H9 (cell line): ENCODE data around the gene SQSTM1. TPM values are rescaled to one million over a fixed set of nuclear protein-coding genes. Genes with fewer than 3 reads are reported as not detected.

Experiments used
- DNase-seq: peaks from one replicate; pipeline ENCODE4 v3.0.0-alpha.2; 2017
- H2AFZ ChIP-seq: one replicate; pipeline ENCODE4 v1.6.1; 2013; ENCODE audit warnings: mild to moderate bottlenecking, low read length, control low read depth, moderate library complexity
- H2AK5ac ChIP-seq: 2 replicates; pipeline ENCODE4 v1.6.1; 2013; ENCODE audit warnings: low read length, control low read depth, mixed read lengths; ENCODE audit not compliant: insufficient read length
- H2BK120ac ChIP-seq: one replicate; pipeline ENCODE4 v1.6.1; 2013; ENCODE audit warnings: low read depth, mild to moderate bottlenecking, low read length, control low read depth, inconsistent platforms; ENCODE audit not compliant: poor library complexity, severe bottlenecking
- H2BK12ac ChIP-seq: 2 replicates; pipeline ENCODE4 v1.6.1; 2013; ENCODE audit warnings: low read length, control low read depth, mixed read lengths, low read depth; ENCODE audit not compliant: insufficient read length
- H2BK15ac ChIP-seq: 2 replicates; pipeline ENCODE4 v1.6.1; 2013; ENCODE audit warnings: low read depth, low read length, control low read depth
- H2BK20ac ChIP-seq: one replicate; pipeline ENCODE4 v1.6.1; 2013; ENCODE audit warnings: low read depth, mild to moderate bottlenecking, low read length, control low read depth, inconsistent platforms; ENCODE audit not compliant: poor library complexity, severe bottlenecking
- H2BK5ac ChIP-seq: 2 replicates; pipeline ENCODE4 v1.6.1; 2013; ENCODE audit warnings: low read length, control low read depth, mixed read lengths; ENCODE audit not compliant: insufficient read length
- H3K14ac ChIP-seq: 2 replicates; pipeline ENCODE4 v1.6.1; 2013; ENCODE audit warnings: low read length, control low read depth; ENCODE audit not compliant: insufficient read depth
- H3K18ac ChIP-seq: 2 replicates; pipeline ENCODE4 v1.6.1; 2013; ENCODE audit warnings: low read depth, mild to moderate bottlenecking, mixed read lengths, low read length, control low read depth; ENCODE audit not compliant: insufficient read length
- H3K23ac ChIP-seq: 2 replicates; pipeline ENCODE4 v1.6.1; 2013; ENCODE audit warnings: low read length, control low read depth, mixed read lengths, low read depth; ENCODE audit not compliant: insufficient read length
- H3K23me2 ChIP-seq: 2 replicates; pipeline ENCODE4 v1.6.1; 2013; ENCODE audit warnings: low read depth, mild to moderate bottlenecking, mixed read lengths, low read length, control low read depth; ENCODE audit not compliant: insufficient read length, poor library complexity, severe bottlenecking
- H3K27ac ChIP-seq: 2 replicates; pipeline ENCODE4 v1.5.1; 2013; ENCODE audit warnings: low read length, control low read depth, mixed read lengths, low read depth; ENCODE audit not compliant: insufficient read length
- H3K27me3 ChIP-seq: 2 replicates; pipeline ENCODE4 v1.6.1; 2013; ENCODE audit warnings: low read length, control low read depth, inconsistent platforms; ENCODE audit not compliant: insufficient read depth
- H3K4ac ChIP-seq: 2 replicates; pipeline ENCODE4 v1.6.1; 2013; ENCODE audit warnings: low read depth, mild to moderate bottlenecking, control low read depth, inconsistent platforms, low read length, moderate library complexity
- H3K4me1 ChIP-seq: 2 replicates; pipeline ENCODE4 v1.6.1; 2013; ENCODE audit warnings: low read length, control low read depth, inconsistent platforms; ENCODE audit not compliant: insufficient read depth
- H3K4me2 ChIP-seq: 2 replicates; pipeline ENCODE4 v1.6.1; 2013; ENCODE audit warnings: low read length, control low read depth, mixed read lengths; ENCODE audit not compliant: insufficient read length, insufficient read depth
- H3K56ac ChIP-seq: 2 replicates; pipeline ENCODE4 v1.6.1; 2013; ENCODE audit warnings: low read depth, mild to moderate bottlenecking, mixed read lengths, low read length, control low read depth; ENCODE audit not compliant: insufficient read length
- H3K79me1 ChIP-seq: 2 replicates; pipeline ENCODE4 v1.6.1; 2013; ENCODE audit warnings: low read depth, mild to moderate bottlenecking, moderate library complexity, low read length, control low read depth, inconsistent platforms; ENCODE audit not compliant: insufficient read depth, poor library complexity, severe bottlenecking
- H3K79me2 ChIP-seq: 2 replicates; pipeline ENCODE4 v1.6.1; 2013; ENCODE audit warnings: low read length, control low read depth, inconsistent platforms; ENCODE audit not compliant: insufficient read depth
- H3K9ac ChIP-seq: 2 replicates; pipeline ENCODE4 v1.6.1; 2013; ENCODE audit warnings: low read length, control low read depth, mixed read lengths; ENCODE audit not compliant: insufficient read length; ENCODE audit errors: extremely low read depth
- H3K9me3 ChIP-seq: one replicate; pipeline ENCODE4 v1.6.1; 2013; ENCODE audit warnings: low read depth, low read length, inconsistent platforms; ENCODE audit not compliant: control insufficient read depth
- H3T11ph ChIP-seq: one replicate; pipeline ENCODE4 v1.6.1; 2013; ENCODE audit warnings: mild to moderate bottlenecking, low read length, control low read depth, inconsistent platforms
- H4K20me1 ChIP-seq: one replicate; pipeline ENCODE4 v1.6.1; 2013; ENCODE audit not compliant: control insufficient read depth, insufficient read length, insufficient read depth
- H4K5ac ChIP-seq: 2 replicates; pipeline ENCODE4 v1.6.1; 2013; ENCODE audit warnings: low read depth, mild to moderate bottlenecking, mixed read lengths, low read length, control low read depth; ENCODE audit not compliant: insufficient read length
- H4K8ac ChIP-seq: replicated peaks from 2 replicates; pipeline ENCODE4 v1.6.1; 2013; ENCODE audit warnings: low read length, control low read depth, mixed read lengths, low read depth; ENCODE audit not compliant: insufficient read length
- H4K91ac ChIP-seq: 2 replicates; pipeline ENCODE4 v1.6.1; 2013; ENCODE audit warnings: low read depth, mild to moderate bottlenecking, moderate library complexity, mixed read lengths, low read length, control low read depth; ENCODE audit not compliant: insufficient read length
- H3K27ac Mint-ChIP-seq, 3 experiments: 2 replicates in 2 of 3; 3 replicates in 1 of 3; pipeline ENCODE4 v1.8.0; 2020 to 2021; ENCODE audit warnings: mixed read lengths in 3 of 3, mild to moderate bottlenecking in 1 of 3, moderate library complexity in 1 of 3
- H3K27me3 Mint-ChIP-seq: 2 replicates; pipeline ENCODE4 v1.8.0; 2021; ENCODE audit warnings: low read depth, mild to moderate bottlenecking, moderate library complexity, mixed read lengths
- H3K36me3 Mint-ChIP-seq, 3 experiments: 2 replicates in 2 of 3; 3 replicates in 1 of 3; pipeline ENCODE4 v1.8.0; 2020 to 2021; ENCODE audit warnings: low read depth in 3 of 3, mixed read lengths in 3 of 3; ENCODE audit not compliant: insufficient read depth in 1 of 3
- H3K4me1 Mint-ChIP-seq, 2 experiments: 2 replicates each; pipeline ENCODE4 v1.8.0; 2020; ENCODE audit warnings: mixed read lengths in 2 of 2
- H3K4me3 Mint-ChIP-seq, 2 experiments: 2 replicates in 1 of 2; 3 replicates in 1 of 2; pipeline ENCODE4 v1.8.0; 2020 to 2021; ENCODE audit warnings: mild to moderate bottlenecking in 2 of 2, mixed read lengths in 2 of 2, moderate library complexity in 1 of 2
- H3K9me3 Mint-ChIP-seq, 2 experiments: 2 replicates in 1 of 2; 3 replicates in 1 of 2; pipeline ENCODE4 v1.8.0; 2020; ENCODE audit warnings: mild to moderate bottlenecking in 2 of 2, mixed read lengths in 2 of 2, moderate library complexity in 1 of 2
- CTCF ChIP-seq: fragments of 200-600 bp; sonication (generic); conservative IDR thresholded peaks from 3 replicates; pipeline ENCODE4 v1.8.0; 2021; ENCODE audit warnings: antibody characterized with exemption, mild to moderate bottlenecking
- WGBS: extraction: QIAGEN DNeasy Blood & Tissue Kit; methylation state at CpG from one replicate; pipeline ENCODE4 v1.1.7; 2013; ENCODE audit warnings: missing lambda C conversion rate, low lambda C conversion rate, mixed read lengths; ENCODE audit not compliant: insufficient read length; ENCODE audit errors: extremely low coverage; 5-methylcytosine and 5-hydroxymethylcytosine counted together
- total RNA-seq: library from RNA; stranded (reverse); gene quantifications from 2 replicates; pipeline ENCODE4 v1.2.1, GENCODE V29; 2021

The SQSTM1 gene
- total RNA-seq, 1 experiment from 2014 or later, result 144 TPM

GRCh38 chr5:179840766-179841165 is 20.1 kb downstream of the SQSTM1 start:
- no peaks in the 10 kb centered on the region for H3K9me3 ChIP-seq
- no peaks in the 10 kb centered on the region; the same call in 1 of the 2 replicates for H3K27me3 Mint-ChIP-seq
- H3T11ph ChIP-seq, result no peak overlapping the region
- no peaks in the 10 kb centered on the region for H3K27me3 ChIP-seq
- H3K9ac ChIP-seq, result no peak overlapping the region
- H3K4me3 Mint-ChIP-seq, result no peak overlapping the region
- no peaks in the 10 kb centered on the region for H4K20me1 ChIP-seq
- H3K4me1 ChIP-seq, result no peaks in the 10 kb centered on the region
- no peak overlapping the region for H4K8ac ChIP-seq
- no peak overlapping the region for H4K5ac ChIP-seq
- no peak overlapping the region for H2BK20ac ChIP-seq
- no peak overlapping the region for H3K23ac ChIP-seq
- H3K4me1 Mint-ChIP-seq, result no peaks in the 10 kb centered on the region
- no CpG with 5 or more reads among the region's 17 CpGs for WGBS
- H3K18ac ChIP-seq, result no peak overlapping the region
- H2AFZ ChIP-seq, result no peak overlapping the region
- TF ChIP-seq CTCF, result no peak
- H2BK15ac ChIP-seq, result no peak overlapping the region
- H3K79me1 ChIP-seq, result no peaks in the 10 kb centered on the region
- peaks cover 54 to 77% (median 76%) of the 10 kb centered on the region in 3 experiments for H3K36me3 Mint-ChIP-seq
- no peak overlapping the region for H3K4me2 ChIP-seq
- H3K27ac Mint-ChIP-seq, result peak overlapping the region in 2 of 3 experiments; percentile 68 to 84; a peak in 2 of 7 replicates
- H2AK5ac ChIP-seq, result no peak overlapping the region
- H3K23me2 ChIP-seq, result no peaks in the 10 kb centered on the region
- H2BK120ac ChIP-seq, result no peak overlapping the region
- no peaks in the 10 kb centered on the region for H3K79me2 ChIP-seq
- DNase-seq, result no peak
- peaks cover 19% of the 10 kb centered on the region in 2 experiments for H3K9me3 Mint-ChIP-seq
- no peak overlapping the region for H4K91ac ChIP-seq
- no peak overlapping the region for H2BK12ac ChIP-seq
- no peak overlapping the region for H3K27ac ChIP-seq
- no peak overlapping the region for H3K56ac ChIP-seq
- H3K4ac ChIP-seq, result no peak overlapping the region
- H2BK5ac ChIP-seq, result no peak overlapping the region
- H3K14ac ChIP-seq, result no peak overlapping the region
